HPDE6-E6E7 (cell line): ENCODE measurements around the gene RHBDD1.

Experiments used
- DNase-seq: peaks from one replicate; pipeline ENCODE4 v3.0.0; 2011; ENCODE audit warnings: missing footprints; ENCODE audit errors: extremely low spot score

RHBDD1 gene

GRCh38 chr2:226885769-226886435 is 50.0 kb downstream of the RHBDD1 start:
- no peak for DNase-seq

DNA sequence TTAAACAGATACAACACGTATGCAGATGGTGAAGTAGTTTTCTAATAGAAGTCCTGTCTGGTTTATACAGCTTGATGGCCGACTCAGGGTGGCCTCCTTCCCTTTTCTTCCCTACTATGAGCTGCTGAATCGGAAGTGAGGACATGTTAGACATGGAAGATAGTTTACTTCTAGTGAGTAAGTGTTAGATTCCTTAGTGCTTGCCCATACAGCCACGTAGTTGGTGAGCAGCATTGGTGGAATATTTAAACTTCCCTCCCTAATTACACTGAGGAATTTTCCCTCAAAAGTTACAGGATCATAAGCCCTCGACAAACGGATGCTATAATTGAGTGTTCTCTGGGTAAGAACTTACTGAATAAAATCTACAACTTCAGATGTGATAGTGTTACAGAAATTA is 52.1 kb downstream of the RHBDD1 start:
- peak; percentile 17 for DNase-seq

GRCh38 chr2:226888378-226888965 is 52.6 kb downstream of the RHBDD1 start:
- no peak for DNase-seq

DNA sequence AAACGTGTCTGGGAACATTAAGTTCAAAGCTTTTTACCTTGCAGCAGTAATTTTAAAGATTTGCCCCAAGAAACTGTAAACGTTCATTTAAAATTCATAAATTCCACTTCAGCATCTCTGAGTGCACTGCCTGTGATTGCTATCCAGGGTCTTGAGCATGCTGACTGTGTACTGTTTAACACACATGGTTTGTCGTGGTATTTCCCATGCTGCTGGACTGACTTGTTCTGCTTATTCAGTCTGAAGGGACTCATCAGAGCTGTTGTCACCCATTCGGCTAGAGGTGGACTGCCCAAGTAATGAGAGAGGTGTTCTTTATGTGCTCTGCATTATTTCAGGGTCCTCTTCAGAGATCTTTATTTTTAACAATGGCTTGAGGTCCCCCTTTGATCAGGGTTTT is 53.1 kb downstream of the RHBDD1 start:
- DNase-seq = no peak

- DNase-seq = no peak
Observed at GRCh38 chr2:226890286-226890685, 54.4 kb downstream of the RHBDD1 start.

GRCh38 chr2:226891780-226892590 is 56.1 kb downstream of the RHBDD1 start:
- no peak for DNase-seq

DNA sequence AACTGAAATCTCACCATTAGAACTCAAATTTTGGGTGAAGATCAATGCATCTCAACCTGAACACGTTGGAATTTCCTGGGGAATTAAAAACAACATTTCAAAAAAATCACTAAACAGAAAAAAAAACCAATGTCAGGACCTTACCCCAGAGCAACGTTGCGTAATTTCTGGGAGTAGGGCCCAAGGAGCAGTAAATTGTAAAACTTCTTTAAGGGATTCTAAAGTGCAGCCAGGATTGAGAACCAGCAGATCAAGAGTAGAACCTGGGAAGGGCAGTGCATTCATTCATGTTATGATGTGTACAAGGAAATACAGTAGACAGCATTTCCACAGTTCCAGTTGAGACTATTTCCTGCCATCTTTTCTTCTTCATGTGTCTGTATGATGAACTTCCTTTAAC is 56.9 kb downstream of the RHBDD1 start:
- no peak for DNase-seq

DNA sequence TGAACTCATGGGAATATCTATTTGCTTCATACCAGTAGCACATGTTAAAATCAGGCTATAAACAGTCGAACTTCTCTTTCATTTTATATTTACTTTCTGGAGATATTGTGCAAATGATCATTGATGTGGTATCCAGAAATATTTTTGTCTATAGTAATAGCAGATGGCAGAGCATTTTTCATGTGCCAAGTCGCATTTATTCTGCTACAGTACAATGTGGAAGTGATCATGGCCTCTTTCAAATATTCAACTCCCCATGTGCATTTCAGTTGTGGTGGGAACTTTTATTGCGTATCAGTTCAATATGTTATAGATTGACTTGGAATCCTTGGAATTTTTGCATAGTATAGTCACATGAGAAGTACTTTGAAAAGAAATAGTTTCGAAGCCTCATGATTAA is 57.4 kb downstream of the RHBDD1 start:
- no peak for DNase-seq

GRCh38 chr2:226894752-226895151 is 58.9 kb downstream of the RHBDD1 start:
- DNase-seq = no peak

DNA sequence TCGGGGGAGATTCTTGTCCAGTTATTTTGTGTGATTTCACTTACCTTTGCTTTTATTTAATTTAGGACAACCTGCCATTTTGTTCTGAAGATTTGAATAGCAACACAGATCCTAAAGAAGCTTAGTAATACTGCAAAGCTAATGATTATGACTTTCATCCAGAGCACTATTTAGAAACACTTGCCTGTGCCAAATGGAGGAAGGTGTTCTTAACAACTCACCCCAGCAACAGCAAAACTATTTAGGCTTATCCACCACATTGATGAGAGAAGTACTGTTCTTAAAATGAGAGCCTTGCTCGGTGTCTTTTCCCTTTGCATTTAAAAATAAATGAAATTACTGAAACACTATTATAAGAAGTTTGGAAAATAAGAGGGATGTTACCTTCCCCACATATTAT is 59.7 kb downstream of the RHBDD1 start:
- DNase-seq = no peak

GRCh38 chr2:226898121-226898520 is 62.3 kb downstream of the RHBDD1 start:
- no peak for DNase-seq

DNA sequence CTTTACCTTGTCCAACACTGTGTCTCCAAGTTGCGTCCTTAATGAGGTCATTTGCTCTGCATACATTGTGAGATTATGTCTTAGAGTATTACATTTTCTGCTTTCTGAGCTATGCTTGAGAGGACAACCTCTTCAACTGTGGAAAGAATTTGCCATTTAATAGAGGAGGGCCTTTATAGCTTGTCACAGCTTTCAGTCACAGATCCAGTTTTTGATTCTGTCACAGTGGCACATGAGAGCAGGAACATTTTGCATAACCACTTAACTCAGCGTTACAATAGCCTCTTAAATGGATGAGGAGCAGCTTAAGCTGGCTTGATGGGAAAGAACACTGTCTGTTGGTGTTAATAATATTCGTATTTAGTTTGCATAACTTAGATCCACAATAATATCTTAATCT is 63.0 kb downstream of the RHBDD1 start:
- DNase-seq = no peak

GRCh38 chr2:226902041-226902966 is 66.5 kb downstream of the RHBDD1 start:
- no peak for DNase-seq

DNA sequence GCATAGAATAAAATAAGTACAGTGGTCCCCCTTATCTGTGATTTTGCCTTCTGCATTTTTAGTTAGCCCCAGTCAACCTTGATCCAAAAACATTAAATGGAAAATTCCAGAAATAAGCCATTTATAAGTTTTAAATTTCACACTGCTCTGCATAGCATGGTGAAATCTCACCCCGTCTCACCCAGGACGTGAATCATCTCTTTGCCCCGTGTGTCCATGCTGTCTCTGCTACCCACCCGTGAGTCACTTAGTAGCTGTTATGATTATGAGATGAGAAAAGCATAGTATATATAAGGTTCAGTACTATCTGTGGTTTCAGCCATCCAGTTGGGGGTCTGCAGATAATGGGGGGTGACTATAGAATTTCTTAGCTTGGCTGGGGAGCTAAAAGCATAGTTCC is 67.3 kb downstream of the RHBDD1 start:
- peak; percentile 88 for DNase-seq

DNA sequence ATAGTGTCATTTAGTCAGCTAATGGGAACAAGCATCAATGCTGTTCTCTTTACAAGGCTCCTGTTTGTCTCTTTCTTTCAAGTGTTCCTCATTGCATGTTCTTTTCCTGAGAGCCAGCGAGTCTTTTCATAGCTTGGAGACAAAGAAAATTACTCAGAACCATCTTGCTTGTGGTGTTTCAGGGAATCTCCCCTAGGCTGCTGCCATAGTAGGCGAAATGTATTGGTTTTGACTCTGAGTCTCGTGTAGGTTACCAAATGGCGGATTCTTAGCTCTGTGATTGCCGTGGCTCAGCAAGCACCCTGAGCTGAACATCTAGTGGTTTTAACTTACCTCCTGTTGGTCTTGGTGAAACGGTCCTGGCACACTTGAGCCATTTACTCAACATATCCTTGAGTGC is 68.7 kb downstream of the RHBDD1 start:
- no peak for DNase-seq

DNA sequence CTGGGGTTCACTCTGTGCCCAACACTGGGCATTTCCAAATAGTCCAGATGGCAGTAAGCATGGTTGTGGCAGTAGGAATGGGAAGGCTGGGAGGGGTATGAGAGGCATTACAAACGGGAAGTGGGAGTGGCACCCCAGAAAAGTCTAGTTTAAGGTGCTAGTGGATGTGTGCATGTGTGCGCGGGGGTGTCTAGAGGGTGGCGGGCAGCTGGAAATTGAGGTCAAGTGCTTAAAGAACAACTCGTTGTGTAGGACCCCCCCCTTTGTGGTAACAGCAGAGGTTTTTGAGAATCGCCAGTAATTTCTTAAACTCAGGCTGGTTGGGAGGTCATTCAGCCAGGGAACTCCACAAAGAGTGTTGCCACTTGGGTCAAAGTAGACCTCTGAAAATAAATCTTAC is 69.9 kb downstream of the RHBDD1 start:
- DNase-seq = no peak

DNA sequence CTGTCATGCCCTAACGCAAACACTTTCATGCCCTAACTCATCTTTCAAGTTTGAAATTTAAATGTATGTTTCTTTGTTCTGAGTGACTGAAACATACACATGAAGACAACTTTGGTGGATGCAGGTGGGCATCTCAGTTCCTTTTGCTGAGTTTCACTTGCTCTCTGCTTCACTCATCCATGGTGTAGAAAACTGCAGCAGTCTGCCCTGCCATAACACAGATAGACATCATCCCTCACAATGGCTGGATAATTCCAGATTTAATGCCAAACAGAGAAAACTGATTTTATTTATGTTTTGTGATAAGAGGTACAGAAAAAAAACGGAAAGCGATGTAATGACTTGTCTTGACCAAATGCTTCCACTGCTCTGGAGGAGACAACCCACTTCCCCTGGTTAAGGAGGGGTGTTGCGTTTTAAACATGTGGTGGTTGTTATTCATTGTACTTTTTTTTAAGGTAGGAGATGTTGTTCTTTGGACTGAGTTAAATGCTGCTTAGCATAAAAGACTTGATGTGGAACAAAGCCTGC is 70.4 kb downstream of the RHBDD1 start:
- DNase-seq = no peak

GRCh38 chr2:226909126-226909525 is 73.3 kb downstream of the RHBDD1 start:
- DNase-seq = no peak

DNA sequence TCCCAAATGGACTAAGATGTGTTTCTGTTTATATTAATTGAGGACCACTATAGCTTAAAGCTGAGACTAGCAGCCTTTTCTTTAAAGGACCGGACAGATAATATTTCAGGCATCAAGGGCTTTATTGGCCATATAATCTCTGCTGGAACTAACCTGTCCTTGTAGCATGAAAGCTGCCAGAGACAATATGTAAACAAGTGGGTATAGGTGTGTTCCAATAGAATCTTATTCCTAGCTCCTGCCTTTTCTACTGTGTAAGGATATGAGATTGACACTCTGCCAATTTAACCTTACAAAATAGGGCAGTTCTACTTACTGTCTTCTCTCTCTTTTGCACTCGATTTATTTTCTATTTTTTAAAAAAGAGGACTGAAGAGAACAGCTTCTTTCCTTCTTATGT is 74.0 kb downstream of the RHBDD1 start:
- no peak for DNase-seq

- no peak for DNase-seq
Observed at GRCh38 chr2:226910384-226910783, 74.5 kb downstream of the RHBDD1 start.

DNA sequence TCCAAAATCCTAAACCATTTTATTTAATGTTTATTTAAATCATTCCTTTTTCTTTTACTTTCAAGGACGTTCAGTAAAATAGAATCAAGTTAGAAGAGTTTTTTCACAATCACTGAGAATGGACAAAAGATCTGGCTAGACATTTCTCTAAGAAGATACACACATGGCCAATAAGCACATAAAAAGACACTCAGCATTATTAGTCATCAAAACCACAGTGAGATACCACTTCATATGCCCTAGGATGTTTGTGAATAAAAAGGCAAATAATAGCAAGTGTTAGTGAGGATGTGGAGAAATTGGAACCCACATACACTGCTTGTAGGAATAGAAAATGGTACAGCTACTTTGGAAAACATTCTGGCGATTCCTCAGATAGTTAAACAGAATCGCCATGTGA is 76.1 kb downstream of the RHBDD1 start:
- DNase-seq = no peak

DNA sequence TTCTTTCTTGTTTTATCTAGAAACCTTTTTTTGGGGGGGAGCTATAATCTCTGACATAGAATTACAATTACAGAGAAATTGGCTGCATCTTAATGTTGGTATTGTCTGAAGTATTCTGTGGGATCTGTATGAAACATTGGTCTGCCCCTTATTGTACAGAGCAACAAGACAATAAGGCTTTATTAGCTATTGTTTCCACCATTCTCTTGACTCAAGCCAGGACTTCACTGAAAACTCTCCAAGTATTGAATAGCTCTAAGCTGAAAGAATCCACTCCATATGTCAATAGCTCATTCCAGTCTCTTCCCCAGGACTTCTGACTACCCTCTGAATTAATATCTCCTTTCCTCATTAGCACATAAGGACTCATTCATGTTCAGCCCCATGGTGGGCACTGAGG is 77.8 kb downstream of the RHBDD1 start:
- no peak for DNase-seq
